Activated CD4-positive, alpha-beta T cell treated with anti-CD3 and anti-CD28 coated beads, Interleukin-2, Interleukin-4, amounts not matched to agents 100 ng/mL and 50 ng/mL, durations not matched to agents 16 hours and 8 hours (primary cell): ENCODE measurements around the gene DES.

Experiments
- DNase-seq: peaks from one replicate; pipeline ENCODE4 v3.0.0-alpha.2; 2020; ENCODE audit warnings: low spot score

The DES gene

DNA sequence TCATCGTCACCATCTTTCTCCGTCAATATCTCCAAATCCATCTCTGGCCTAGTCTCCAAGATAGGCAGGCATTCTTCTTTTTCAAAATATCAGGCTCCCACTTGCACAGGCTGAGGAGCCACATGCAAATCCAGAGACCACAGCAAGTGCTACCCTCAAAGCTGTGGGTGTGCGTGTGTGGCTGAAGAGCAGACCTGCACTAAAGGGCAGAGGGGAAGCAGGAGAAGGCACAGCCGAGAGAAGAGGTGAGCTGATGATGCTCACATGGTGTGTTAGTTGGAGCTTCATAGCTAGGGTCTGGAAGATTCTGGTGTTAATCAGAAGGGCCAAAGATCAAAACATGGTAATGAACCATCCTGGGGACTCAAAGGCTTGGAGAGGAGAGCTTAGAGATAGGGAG is 20.3 kb downstream of the DES start:
- DNase-seq = no peak

- DNase-seq = no peak
Observed at GRCh38 chr2:219439506-219439905, 21.3 kb downstream of the DES start.

DNA sequence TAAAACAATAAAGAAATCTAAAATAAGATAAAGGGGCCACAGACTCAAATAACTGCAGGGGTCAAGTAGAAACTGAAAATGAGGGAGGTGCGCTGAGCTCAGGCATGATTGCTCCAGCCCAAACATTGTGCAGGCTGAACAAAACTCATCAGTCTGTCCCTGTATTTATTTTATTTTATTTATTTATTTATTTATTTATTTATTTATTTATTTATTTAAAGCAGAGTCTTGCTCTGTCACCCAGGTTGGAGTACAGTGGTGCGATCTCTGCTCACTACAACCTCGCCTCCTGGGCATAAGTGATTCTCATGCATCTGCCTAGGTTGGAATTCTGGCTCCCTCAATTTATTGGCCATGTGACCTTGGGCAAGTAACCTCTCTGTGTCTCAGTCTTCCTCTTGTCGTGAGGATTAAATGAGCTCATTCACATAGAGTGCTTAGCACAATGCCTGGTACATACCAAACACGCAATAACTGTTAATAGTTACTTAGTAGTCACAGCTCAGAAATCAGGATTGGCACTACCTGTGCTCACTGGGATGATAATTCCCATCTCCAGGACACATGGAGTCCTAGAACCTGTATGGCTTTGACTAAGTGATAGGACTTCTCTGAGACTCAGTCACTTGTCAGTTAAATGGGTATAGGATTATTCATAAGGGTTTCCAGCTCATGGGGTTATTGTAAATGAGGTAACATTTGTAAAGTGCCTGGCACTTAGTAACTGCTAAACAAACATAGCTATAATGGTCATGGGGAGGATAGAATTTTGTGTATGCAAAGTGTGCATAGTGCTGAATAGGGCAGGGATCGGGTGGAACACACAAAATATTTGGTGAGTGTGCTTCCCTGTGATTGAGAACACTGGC is 22.4 kb downstream of the DES start:
- no peak for DNase-seq

DNA sequence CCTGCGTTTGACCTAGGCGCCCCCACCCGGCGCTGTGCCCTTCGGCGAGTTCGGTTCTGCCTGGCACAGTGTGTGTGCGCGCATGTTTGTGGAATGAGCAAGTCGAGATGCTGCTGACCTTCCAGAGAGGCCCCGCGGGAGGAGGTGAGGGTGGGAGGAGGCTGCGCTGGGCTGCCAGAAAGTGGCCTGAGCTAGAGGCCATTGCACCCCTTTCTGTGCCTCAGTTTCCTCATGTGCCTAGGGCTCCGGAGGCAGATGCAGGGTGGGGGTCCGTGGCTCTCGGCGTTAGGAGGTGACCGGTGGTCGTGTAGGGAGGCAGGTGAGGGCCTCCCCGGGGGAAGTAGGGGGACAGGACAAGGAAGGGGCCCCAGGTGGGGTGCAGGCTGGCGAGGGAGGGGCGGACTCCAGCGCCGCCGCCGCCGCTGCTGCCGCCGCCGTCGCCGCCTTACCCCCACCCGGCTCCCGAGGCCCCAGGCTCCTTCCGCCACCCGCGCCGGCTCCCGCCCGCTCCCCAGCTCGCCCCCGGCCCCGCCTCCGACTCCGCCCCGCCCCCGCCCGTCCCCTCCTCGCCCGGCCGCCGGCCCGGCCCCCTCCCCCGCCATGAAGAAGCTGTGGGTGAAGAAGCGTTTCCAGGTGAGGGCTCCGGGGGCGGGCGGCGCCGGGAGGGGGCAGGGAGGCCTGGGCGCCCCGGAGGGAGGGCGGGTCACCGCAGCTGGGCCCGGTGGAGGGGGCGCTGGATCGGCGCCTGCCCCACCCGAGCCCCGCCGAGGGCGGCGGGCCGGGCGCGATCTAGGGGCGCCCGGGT is 23.5 kb downstream of the DES start:
- no peak for DNase-seq

DNA sequence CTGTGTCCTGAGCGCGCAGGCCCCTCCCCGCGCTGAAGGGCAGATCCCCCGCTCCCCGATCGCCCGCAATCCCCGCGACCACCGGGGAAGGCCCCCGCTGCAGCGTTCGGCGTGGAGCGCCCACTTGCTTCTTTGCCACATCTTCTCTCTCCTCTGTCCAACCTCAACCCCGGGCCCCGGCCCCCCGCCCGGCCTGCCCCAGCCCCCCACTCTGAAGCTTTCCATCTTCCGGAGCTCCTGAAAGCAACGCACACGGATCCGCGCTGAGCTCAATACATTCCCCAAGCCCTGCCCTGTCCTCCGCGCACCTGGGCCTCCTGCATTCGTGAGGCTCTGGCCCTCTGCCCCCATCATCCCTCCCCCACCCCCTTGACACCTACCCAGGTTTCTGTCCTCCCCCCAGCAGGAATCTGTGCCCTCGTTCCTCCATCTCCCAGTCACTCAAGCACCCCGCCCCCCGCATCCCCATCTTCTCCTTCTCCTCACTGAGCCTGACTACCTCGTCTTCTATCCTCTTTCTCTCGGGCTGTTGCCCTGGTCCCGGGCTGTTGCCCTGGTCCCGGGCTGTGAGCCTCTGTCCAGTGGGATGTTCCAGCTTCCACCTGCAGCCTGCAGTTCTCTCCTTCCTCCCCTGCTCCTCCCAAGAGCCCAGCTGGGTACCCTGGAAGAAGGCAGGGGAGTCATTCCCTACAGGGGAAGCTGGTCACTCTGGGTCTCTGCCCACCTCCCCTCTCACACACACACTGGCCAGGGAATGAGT is 24.3 kb downstream of the DES start:
- DNase-seq = no peak

DNA sequence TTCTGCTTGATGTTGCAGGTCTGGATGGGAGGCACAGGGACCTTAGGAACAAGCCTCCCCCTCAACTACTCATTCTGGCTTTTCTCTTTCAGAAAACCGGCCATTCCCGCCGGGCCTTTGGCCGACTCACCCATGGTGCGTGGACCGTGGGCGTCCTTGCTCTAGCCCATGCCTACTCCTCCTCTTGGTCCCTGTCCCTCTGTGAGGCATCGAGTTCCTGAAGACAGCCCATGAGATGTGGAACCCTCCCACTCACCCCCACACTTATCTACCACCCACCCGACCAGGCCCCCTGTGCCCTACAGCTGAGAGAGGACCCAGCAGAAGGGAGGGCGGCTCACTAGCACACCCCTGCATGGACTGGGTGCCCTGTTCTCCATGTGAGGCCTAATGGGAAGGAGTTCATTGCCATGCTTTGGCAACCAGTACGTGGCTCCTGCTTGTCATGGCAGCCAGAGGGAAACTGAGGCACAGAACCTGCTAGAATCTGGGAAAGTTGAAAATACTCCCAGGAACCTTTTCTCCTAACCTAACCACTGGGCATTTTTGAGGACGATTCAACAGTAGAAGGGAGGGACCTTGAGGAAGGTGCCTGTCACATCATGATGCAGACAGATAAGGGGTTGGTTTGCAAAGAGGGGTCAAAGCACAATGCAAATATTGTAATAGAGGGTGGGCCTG is 25.0 kb downstream of the DES start:
- no peak for DNase-seq

- no peak for DNase-seq
Observed at GRCh38 chr2:219443697-219444023, 25.5 kb downstream of the DES start.

DNA sequence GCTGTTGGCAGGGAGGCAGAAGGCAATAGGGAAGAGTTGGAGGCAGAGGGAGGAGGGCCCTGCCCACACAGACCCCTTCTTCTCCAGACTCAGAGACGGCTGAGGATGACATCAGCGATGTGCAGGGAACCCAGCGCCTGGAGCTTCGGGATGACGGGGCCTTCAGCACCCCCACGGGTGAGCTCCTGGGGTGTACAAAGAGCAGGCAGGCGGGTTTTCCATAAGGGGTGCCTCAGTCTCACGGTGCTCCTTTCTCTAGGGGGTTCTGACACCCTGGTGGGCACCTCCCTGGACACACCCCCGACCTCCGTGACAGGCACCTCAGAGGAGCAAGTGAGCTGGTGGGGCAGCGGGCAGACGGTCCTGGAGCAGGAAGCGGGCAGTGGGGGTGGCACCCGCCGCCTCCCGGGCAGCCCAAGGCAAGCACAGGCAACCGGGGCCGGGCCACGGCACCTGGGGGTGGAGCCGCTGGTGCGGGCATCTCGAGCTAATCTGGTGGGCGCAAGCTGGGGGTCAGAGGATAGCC is 26.5 kb downstream of the DES start:
- no peak for DNase-seq

DNA sequence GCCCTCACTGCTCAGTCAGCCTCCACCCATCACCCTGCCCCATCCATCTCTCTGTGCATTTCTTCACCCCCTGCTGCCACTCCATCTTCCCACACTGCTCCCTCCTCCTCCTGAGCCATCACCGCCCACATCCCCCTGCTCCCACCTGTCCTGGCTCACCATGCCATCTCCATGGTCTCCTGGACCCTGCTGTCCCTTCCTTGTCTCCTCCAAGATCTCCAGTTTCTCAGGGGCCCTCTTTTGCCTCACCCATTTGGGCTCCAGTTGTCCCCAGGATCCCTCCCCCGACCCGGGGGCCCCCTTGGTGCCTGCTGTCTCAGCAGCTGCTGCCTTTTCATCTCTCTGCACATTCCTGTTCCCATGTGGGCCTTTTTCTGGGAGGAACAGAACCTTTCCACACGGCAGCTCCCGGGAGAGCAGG is 27.1 kb downstream of the DES start:
- DNase-seq = no peak

GRCh38 chr2:219446101-219446504 is 27.9 kb downstream of the DES start:
- DNase-seq = no peak

- DNase-seq = no peak
Observed at GRCh38 chr2:219446689-219447088, 28.5 kb downstream of the DES start.

DNA sequence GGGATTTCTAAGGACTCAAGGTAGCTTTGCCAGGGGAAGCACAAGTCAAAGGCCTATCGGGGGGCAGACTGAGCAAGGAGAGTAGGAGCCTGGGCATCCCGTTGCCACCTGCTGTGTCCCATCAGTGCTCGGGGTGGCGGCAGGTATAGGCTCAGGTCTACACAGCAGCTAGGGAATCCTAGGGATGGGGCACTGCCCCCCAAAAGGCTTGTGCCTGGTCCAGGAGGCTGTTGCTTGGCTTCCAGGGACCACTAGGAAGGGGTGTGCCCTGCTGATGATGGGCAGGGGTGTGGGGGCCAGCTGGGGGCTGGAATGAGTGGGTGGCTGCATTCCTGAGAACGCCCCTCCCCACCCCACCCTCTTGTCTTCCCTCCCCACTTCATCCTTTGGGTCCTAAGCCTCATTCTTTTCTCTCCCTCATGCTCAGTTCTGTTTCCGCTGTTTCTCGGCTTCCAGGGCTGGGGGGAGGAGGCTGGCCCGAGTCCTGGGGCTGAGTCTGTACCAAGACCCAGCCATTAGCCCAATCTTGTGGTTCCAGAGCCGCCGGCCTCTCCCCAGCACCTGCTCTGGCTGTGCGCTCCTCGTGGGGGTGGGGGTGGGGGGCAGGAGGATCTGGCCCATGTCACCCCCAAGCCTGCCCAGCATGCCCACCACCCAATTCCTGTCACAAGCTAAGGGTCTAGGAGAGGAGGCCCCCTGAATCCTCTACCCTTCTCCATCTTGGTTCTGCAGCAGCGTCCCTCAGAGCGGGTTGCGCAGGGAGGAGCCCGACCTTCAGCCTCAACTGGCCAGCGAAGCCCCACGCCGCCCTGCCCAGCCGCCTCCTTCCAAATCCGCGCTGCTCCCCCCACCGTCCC is 29.3 kb downstream of the DES start:
- no peak for DNase-seq

GRCh38 chr2:219448099-219448775 is 30.1 kb downstream of the DES start:
- DNase-seq = no peak

DNA sequence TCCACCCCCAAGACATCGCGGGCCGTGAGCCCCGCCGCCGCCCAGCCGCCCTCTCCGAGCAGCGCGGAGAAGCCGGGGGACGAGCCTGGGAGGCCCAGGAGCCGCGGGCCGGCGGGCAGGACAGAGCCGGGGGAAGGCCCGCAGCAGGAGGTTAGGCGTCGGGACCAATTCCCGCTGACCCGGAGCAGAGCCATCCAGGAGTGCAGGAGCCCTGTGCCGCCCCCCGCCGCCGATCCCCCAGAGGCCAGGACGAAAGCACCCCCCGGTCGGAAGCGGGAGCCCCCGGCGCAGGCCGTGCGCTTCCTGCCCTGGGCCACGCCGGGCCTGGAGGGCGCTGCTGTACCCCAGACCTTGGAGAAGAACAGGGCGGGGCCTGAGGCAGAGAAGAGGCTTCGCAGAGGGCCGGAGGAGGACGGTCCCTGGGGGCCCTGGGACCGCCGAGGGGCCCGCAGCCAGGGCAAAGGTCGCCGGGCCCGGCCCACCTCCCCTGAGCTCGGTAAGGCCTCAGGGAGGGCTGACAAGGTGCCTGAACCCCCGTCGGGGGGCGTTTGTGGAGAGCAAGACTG is 30.7 kb downstream of the DES start:
- DNase-seq = no peak

GRCh38 chr2:219449609-219450008 is 31.4 kb downstream of the DES start:
- no peak for DNase-seq

GRCh38 chr2:219451661-219452360 is 33.6 kb downstream of the DES start:
- no peak for DNase-seq

GRCh38 chr2:219452361-219453317 is 34.5 kb downstream of the DES start:
- DNase-seq = no peak
